ENCODE data around the gene CENPA.
"Not testable (repeated sequence)": the region's sequence is repeated elsewhere in the genome, so short reads cannot be mapped to it uniquely, and the experiment has no call there.

Gene CENPA

DNA sequence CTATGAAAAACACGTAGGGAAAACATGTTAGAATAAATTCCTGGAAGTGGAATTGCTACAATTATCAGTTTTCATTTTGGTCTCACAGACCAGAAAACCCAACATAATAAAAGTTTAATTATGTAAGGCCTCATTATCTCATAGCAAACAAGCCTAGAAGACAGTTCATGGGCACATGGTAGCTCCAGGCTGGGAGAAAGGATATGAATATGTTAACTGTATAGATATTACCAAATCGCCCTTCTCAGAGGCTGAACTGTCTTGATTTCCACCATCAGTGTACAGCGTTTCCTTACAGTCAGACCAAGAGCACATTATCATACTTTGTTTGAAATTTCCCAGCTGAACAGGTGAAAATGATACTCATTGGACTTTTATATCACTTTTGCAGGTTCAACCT lies 38.9 kb upstream of the CENPA start:
- Histone ChIP-seq H3K4me3 (ENCODE audit: insufficient read depth, low read depth, low read length) (no peak overlapping the region), H3K9me3 (ENCODE audit: control insufficient read depth, low read length) (no peaks in the 10 kb centered on the region), H3K27ac (ENCODE audit: insufficient read depth, low read depth, low read length, poor library complexity, severe bottlenecking) (no peak overlapping the region), H3K4me1 (ENCODE audit: control insufficient read depth, insufficient read depth, low read length) (peaks cover 4% of the 10 kb centered on the region), H3K27me3 (ENCODE audit: control insufficient read depth, insufficient read depth, low read length, poor library complexity, severe bottlenecking) (peaks cover 7% of the 10 kb centered on the region), H3K36me3 (ENCODE audit: control insufficient read depth, insufficient read depth, low read length) (no peaks in the 10 kb centered on the region)
- 88 to 91% methylated on average over 2 to 3 of the region's 3 CpGs for WGBS, 2 experiments

- Histone ChIP-seq H3K4me3 (ENCODE audit: insufficient read depth, low read depth, low read length) (peak overlapping the region; percentile 16), H3K4me1 (ENCODE audit: control insufficient read depth, insufficient read depth, low read length) (peaks cover 11% of the 10 kb centered on the region), H3K27ac (ENCODE audit: insufficient read depth, low read depth, low read length, poor library complexity, severe bottlenecking) (peak overlapping the region; percentile 67)
- 1 to 3% methylated on average over 5 to 7 of the region's 8 CpGs for WGBS, 2 experiments
- H3K36me3 ChIP-seq (ENCODE audit: control insufficient read depth, insufficient read depth, low read length); H3K9me3 ChIP-seq (ENCODE audit: control insufficient read depth, low read length); H3K27me3 ChIP-seq (ENCODE audit: control insufficient read depth, insufficient read depth, low read length, poor library complexity, severe bottlenecking): not testable (repeated sequence)
These were observed 36.0 kb upstream of the CENPA start for GRCh38 chr2:26749787-26750420.

GRCh38 chr2:26750467-26750866 lies 35.4 kb upstream of the CENPA start:
- H3K27me3 ChIP-seq (ENCODE audit: control insufficient read depth, insufficient read depth, low read length, poor library complexity, severe bottlenecking); H3K9me3 ChIP-seq (ENCODE audit: control insufficient read depth, low read length); H3K36me3 ChIP-seq (ENCODE audit: control insufficient read depth, insufficient read depth, low read length); H3K27ac ChIP-seq (ENCODE audit: insufficient read depth, low read depth, low read length, poor library complexity, severe bottlenecking): not testable (repeated sequence)
- Histone ChIP-seq H3K4me1 (ENCODE audit: control insufficient read depth, insufficient read depth, low read length) (peaks cover 17% of the 10 kb centered on the region), H3K4me3 (ENCODE audit: insufficient read depth, low read depth, low read length) (peak overlapping the region; percentile 16)
- 12 to 25% methylated on average over 11 of the region's 11 CpGs for WGBS, 2 experiments

- 80 to 97% methylated on average over 1 to 3 of the region's 3 CpGs for WGBS, 2 experiments
- Histone ChIP-seq H3K9me3 (ENCODE audit: control insufficient read depth, low read length) (no peaks in the 10 kb centered on the region), H3K36me3 (ENCODE audit: control insufficient read depth, insufficient read depth, low read length) (no peaks in the 10 kb centered on the region), H3K27ac (ENCODE audit: insufficient read depth, low read depth, low read length, poor library complexity, severe bottlenecking) (no peak overlapping the region), H3K27me3 (ENCODE audit: control insufficient read depth, insufficient read depth, low read length, poor library complexity, severe bottlenecking) (peaks cover 7% of the 10 kb centered on the region), H3K4me1 (ENCODE audit: control insufficient read depth, insufficient read depth, low read length) (peaks cover 21% of the 10 kb centered on the region), H3K4me3 (ENCODE audit: insufficient read depth, low read depth, low read length) (no peak overlapping the region)
These were observed 33.2 kb upstream of the CENPA start for GRCh38 chr2:26752656-26753055.

GRCh38 chr2:26754539-26754938 lies 31.3 kb upstream of the CENPA start:
- peaks cover 7% of the 10 kb centered on the region for H3K27me3 ChIP-seq (ENCODE audit: control insufficient read depth, insufficient read depth, low read length, poor library complexity, severe bottlenecking)
- H3K9me3 ChIP-seq (ENCODE audit: control insufficient read depth, low read length): no peaks in the 10 kb centered on the region
- WGBS, 2 experiments: 95 to 99% methylated on average over 4 of the region's 4 CpGs
- no peak overlapping the region for H3K27ac ChIP-seq (ENCODE audit: insufficient read depth, low read depth, low read length, poor library complexity, severe bottlenecking)
- no peak overlapping the region for H3K4me3 ChIP-seq (ENCODE audit: insufficient read depth, low read depth, low read length)
- peaks cover 31% of the 10 kb centered on the region for H3K4me1 ChIP-seq (ENCODE audit: control insufficient read depth, insufficient read depth, low read length)
- no peaks in the 10 kb centered on the region for H3K36me3 ChIP-seq (ENCODE audit: control insufficient read depth, insufficient read depth, low read length)

- WGBS, 2 experiments: 36 to 43% methylated on average over 4 of the region's 4 CpGs
- peaks cover 31% of the 10 kb centered on the region for H3K4me1 ChIP-seq (ENCODE audit: control insufficient read depth, insufficient read depth, low read length)
- H3K4me3 ChIP-seq (ENCODE audit: insufficient read depth, low read depth, low read length): no peak overlapping the region
- H3K9me3 ChIP-seq (ENCODE audit: control insufficient read depth, low read length): no peaks in the 10 kb centered on the region
- no peak overlapping the region for H3K27ac ChIP-seq (ENCODE audit: insufficient read depth, low read depth, low read length, poor library complexity, severe bottlenecking)
- H3K27me3 ChIP-seq (ENCODE audit: control insufficient read depth, insufficient read depth, low read length, poor library complexity, severe bottlenecking): peaks cover 7% of the 10 kb centered on the region
- H3K36me3 ChIP-seq (ENCODE audit: control insufficient read depth, insufficient read depth, low read length): no peaks in the 10 kb centered on the region
These were observed 30.7 kb upstream of the CENPA start for GRCh38 chr2:26754972-26755670.

GRCh38 chr2:26756337-26756736 lies 29.5 kb upstream of the CENPA start:
- Histone ChIP-seq H3K4me3 (ENCODE audit: insufficient read depth, low read depth, low read length) (no peak overlapping the region), H3K27me3 (ENCODE audit: control insufficient read depth, insufficient read depth, low read length, poor library complexity, severe bottlenecking) (peaks cover 2% of the 10 kb centered on the region), H3K36me3 (ENCODE audit: control insufficient read depth, insufficient read depth, low read length) (no peaks in the 10 kb centered on the region), H3K4me1 (ENCODE audit: control insufficient read depth, insufficient read depth, low read length) (peaks cover 27% of the 10 kb centered on the region), H3K9me3 (ENCODE audit: control insufficient read depth, low read length) (no peaks in the 10 kb centered on the region), H3K27ac (ENCODE audit: insufficient read depth, low read depth, low read length, poor library complexity, severe bottlenecking) (no peak overlapping the region)
- WGBS, 2 experiments: 65 to 79% methylated on average over 5 of the region's 5 CpGs

DNA sequence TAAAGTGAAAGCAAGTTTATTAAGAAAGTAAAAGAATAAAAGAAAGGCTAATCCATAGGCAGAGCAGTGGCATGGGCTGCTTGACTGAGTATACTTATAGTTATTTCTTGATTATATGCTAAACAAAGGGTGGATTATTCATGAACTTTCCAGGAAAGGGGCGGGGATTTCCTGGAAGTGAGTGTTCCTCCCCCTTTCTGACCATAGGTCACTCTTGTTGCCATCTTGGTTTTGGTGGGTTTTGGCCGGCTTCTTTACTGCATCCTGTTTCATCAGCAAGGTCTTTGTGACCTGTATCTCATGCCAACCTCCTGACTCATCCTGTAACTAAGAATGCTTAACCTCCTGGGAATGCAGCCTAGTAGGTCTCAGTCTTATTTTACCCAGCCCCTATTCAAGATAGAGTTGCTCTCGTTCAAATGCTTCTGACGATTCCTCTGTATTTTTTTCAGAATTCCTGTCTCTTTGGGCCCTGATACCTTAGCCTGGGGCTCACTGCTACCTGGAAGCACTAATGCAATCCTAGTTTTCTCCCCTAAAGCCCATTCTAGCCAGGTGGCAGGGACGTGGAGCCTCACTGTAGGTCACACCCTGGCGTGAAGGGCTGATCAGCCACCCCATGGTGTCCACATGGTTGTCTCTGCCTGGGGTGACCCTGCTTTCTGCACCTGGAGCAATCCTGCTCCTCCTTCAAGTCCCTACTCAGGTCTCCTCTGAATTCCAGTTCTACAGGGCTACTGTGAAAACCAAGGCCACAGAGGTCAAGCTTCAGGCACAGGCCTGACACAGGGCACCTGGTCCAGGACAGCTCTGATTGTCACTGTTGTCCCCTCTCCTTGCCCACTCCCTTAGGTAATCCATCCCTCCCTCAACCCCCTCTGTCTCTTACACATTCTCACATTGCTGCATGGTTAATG lies 27.7 kb upstream of the CENPA start:
- no peaks in the 10 kb centered on the region for H3K36me3 ChIP-seq (ENCODE audit: control insufficient read depth, insufficient read depth, low read length)
- peak overlapping the region; percentile 70 for H3K27ac ChIP-seq (ENCODE audit: insufficient read depth, low read depth, low read length, poor library complexity, severe bottlenecking)
- H3K27me3 ChIP-seq (ENCODE audit: control insufficient read depth, insufficient read depth, low read length, poor library complexity, severe bottlenecking): no peaks in the 10 kb centered on the region
- H3K9me3 ChIP-seq (ENCODE audit: control insufficient read depth, low read length): no peaks in the 10 kb centered on the region
- peaks cover 23% of the 10 kb centered on the region for H3K4me1 ChIP-seq (ENCODE audit: control insufficient read depth, insufficient read depth, low read length)
- H3K4me3 ChIP-seq (ENCODE audit: insufficient read depth, low read depth, low read length): no peak overlapping the region
- WGBS, 2 experiments: 75% methylated on average over 6 of the region's 6 CpGs

- Histone ChIP-seq H3K4me1 (ENCODE audit: control insufficient read depth, insufficient read depth, low read length) (peaks cover 21% of the 10 kb centered on the region), H3K9me3 (ENCODE audit: control insufficient read depth, low read length) (no peaks in the 10 kb centered on the region), H3K36me3 (ENCODE audit: control insufficient read depth, insufficient read depth, low read length) (no peaks in the 10 kb centered on the region), H3K27me3 (ENCODE audit: control insufficient read depth, insufficient read depth, low read length, poor library complexity, severe bottlenecking) (no peaks in the 10 kb centered on the region), H3K27ac (ENCODE audit: insufficient read depth, low read depth, low read length, poor library complexity, severe bottlenecking) (no peak overlapping the region), H3K4me3 (ENCODE audit: insufficient read depth, low read depth, low read length) (no peak overlapping the region)
- 93% methylated on average over 7 of the region's 7 CpGs for WGBS, 2 experiments
These were observed 27.0 kb upstream of the CENPA start for GRCh38 chr2:26758790-26759321.

DNA sequence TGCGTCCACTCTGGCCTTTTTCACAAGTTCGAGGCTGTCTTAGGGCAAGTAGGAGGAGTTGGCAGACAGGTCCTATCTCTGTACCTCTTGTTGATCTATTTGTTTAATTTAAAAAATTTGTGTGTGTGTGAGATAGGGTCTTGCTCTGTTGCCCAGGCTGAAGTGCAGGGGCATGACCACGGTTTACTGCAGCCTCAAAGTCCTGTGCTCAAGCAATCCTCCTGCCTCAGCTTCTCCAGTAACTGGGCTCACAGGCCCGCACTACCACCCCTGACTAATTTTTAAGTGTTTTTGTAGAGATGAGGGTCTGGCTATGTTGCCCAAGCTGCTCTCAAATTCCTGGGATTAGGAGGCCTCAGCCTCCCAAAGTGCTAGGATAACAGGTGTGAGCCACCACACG lies 26.0 kb upstream of the CENPA start:
- no peaks in the 10 kb centered on the region for H3K36me3 ChIP-seq (ENCODE audit: control insufficient read depth, insufficient read depth, low read length)
- 90% methylated on average over 5 of the region's 5 CpGs for WGBS, 2 experiments

More for the DNA sequence above, 26.0 kb upstream of the CENPA start:
- no peaks in the 10 kb centered on the region for H3K27me3 ChIP-seq (ENCODE audit: control insufficient read depth, insufficient read depth, low read length, poor library complexity, severe bottlenecking)
- H3K4me3 ChIP-seq (ENCODE audit: insufficient read depth, low read depth, low read length): no peak overlapping the region
- no peaks in the 10 kb centered on the region for H3K9me3 ChIP-seq (ENCODE audit: control insufficient read depth, low read length)
- peaks cover 23% of the 10 kb centered on the region for H3K4me1 ChIP-seq (ENCODE audit: control insufficient read depth, insufficient read depth, low read length)
- no peak overlapping the region for H3K27ac ChIP-seq (ENCODE audit: insufficient read depth, low read depth, low read length, poor library complexity, severe bottlenecking)

Data from ectodermal cell (in vitro differentiated cells).